ENCODE measurements around the gene IL5.

DNA sequence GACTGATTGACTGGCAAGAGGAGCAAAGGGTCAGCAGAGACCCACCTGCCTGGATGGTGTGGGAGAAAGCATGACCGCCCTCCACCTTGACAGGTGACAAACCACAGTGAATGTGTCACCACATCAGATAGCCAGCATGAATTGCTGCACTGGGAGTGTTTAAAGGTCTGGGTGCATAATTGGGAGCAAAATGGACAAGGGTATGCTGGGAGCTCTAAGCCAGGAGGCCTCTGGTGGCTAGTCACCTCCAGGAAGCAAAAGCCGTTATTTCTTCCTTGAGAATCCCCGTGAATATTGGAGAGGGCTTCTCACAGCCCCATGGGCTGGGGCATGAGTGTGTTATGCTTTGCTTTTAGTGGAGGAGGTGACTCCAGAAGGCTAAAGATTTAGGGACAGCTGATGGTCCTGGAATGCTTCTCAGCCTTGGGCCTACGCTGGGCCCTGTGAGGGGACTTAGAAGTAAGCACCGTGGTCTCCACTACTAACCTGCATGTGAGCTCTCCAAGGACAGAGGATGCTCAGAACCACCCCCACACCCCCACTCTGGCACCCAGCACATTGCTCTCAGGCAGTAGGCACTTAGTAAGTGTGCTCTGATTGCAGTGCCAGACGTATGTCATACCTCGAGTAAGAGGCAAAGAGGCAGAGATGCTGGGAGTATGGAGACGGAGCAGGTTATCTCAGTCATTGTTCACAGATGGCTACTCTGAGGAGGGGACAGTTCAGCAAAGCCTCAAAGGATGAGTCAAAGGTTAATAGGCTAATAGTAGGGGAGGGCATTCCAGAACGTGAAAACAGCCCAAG, 43.7 kb downstream of the IL5 start:
- TF ChIP-seq POLR2AphosphoS5 (IDR thresholded peaks at IDR 0.05; ENCODE audit: low read depth, low read length) (no peak), TCF7L2 (IDR thresholded peaks at IDR 0.05; ENCODE audit: low read depth, low read length) (no peak)
- TF ChIP-seq, protein P1, sequence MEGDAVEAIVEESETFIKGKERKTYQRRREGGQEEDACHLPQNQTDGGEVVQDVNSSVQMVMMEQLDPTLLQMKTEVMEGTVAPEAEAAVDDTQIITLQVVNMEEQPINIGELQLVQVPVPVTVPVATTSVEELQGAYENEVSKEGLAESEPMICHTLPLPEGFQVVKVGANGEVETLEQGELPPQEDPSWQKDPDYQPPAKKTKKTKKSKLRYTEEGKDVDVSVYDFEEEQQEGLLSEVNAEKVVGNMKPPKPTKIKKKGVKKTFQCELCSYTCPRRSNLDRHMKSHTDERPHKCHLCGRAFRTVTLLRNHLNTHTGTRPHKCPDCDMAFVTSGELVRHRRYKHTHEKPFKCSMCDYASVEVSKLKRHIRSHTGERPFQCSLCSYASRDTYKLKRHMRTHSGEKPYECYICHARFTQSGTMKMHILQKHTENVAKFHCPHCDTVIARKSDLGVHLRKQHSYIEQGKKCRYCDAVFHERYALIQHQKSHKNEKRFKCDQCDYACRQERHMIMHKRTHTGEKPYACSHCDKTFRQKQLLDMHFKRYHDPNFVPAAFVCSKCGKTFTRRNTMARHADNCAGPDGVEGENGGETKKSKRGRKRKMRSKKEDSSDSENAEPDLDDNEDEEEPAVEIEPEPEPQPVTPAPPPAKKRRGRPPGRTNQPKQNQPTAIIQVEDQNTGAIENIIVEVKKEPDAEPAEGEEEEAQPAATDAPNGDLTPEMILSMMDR (IDR thresholded peaks at IDR 0.05) = no peak

Measured in Panc1 (cell line).